ENCODE measurements around the gene FBXO39.
"Not testable (repeated sequence)": the region's sequence is repeated elsewhere in the genome, so short reads cannot be mapped to it uniquely, and the experiment has no call there.

Gene FBXO39

DNA sequence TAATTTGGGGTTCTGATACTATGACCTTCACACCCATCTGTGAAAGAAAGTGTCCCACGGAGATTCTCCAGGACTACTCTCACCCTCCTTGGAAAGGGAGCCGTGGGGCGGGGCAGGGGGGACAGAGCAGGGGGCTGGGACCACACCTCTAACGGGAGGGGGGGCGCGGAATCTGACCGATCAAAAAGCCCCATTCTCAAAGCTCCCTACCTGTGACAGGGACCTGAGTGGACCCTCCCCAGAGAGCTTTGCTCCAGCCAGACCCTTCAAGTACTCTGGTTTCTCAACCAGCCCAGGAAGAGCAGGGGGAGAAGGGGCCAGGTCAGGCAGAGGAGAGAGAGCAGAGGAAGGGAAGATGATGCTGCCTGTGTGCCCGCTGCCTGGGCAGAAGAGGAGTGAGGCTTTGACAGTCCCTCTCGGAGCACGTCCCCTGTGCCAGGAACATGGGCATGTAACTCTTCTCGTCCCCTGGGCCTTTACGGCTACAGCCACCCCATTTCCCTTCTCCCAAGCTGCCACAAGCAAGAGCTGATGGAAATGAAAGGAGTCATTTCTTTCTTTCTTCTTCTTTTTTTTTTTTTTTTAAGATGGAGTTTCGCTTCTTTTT, 19.5 kb upstream of the FBXO39 start:
- H3K9me3 ChIP-seq (ENCODE audit: control insufficient read depth, low read length), result no peaks in the 10 kb centered on the region
- H3K36me3 ChIP-seq (ENCODE audit: control insufficient read depth, insufficient read depth, low read length), result no peaks in the 10 kb centered on the region
- H3K27ac ChIP-seq (ENCODE audit: low read depth, low read length, severe bottlenecking), result no peak overlapping the region
- peaks cover 13% of the 10 kb centered on the region for H3K4me1 ChIP-seq (ENCODE audit: control insufficient read depth, insufficient read depth, low read length, poor library complexity, severe bottlenecking)
- WGBS, 2 experiments (ENCODE audit: insufficient coverage in 2 of 2), result 72 to 81% methylated on average over 9 to 11 of the region's 13 CpGs
- H3K4me3 ChIP-seq (ENCODE audit: extremely low read depth, insufficient read depth, low read length, poor library complexity, severe bottlenecking), result no peak overlapping the region

DNA sequence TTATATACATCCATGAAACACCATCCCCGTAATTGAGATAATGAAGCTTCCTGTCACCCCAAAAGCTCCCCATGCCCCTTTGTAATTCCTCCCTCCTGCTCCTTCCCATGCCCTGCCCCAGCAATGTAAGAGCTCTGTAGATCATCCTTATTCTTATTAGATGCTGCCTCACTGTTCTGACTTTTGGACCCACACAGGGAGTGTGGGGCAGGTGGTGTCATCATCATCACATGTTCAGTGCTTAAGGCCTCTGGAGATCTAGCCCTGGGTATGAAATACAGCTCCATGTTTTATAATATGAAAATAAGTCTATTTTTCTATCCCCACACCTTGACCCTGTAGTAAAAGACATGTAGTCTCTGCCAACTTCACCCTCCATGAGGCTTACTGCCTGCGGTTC, 18.3 kb upstream of the FBXO39 start:
- 89 to 100% methylated on average over 1 to 2 of the region's 2 CpGs for WGBS, 2 experiments (ENCODE audit: insufficient coverage in 2 of 2)

GRCh38 chr17:6761779-6762178, 14.2 kb upstream of the FBXO39 start:
- Histone ChIP-seq H3K27ac (ENCODE audit: low read depth, low read length, severe bottlenecking) (no peak overlapping the region), H3K9me3 (ENCODE audit: control insufficient read depth, low read length) (no peaks in the 10 kb centered on the region), H3K36me3 (ENCODE audit: control insufficient read depth, insufficient read depth, low read length) (no peaks in the 10 kb centered on the region), H3K4me1 (ENCODE audit: control insufficient read depth, insufficient read depth, low read length, poor library complexity, severe bottlenecking) (no peaks in the 10 kb centered on the region), H3K4me3 (ENCODE audit: extremely low read depth, insufficient read depth, low read length, poor library complexity, severe bottlenecking) (no peak overlapping the region)
- 93 to 96% methylated on average over 3 to 6 of the region's 8 CpGs for WGBS, 2 experiments (ENCODE audit: insufficient coverage in 2 of 2)

More for the DNA sequence above, 18.3 kb upstream of the FBXO39 start:
- no peak overlapping the region for H3K4me3 ChIP-seq (ENCODE audit: extremely low read depth, insufficient read depth, low read length, poor library complexity, severe bottlenecking)
- H3K4me1 ChIP-seq (ENCODE audit: control insufficient read depth, insufficient read depth, low read length, poor library complexity, severe bottlenecking), result peaks cover 8% of the 10 kb centered on the region
- no peaks in the 10 kb centered on the region for H3K36me3 ChIP-seq (ENCODE audit: control insufficient read depth, insufficient read depth, low read length)
- H3K9me3 ChIP-seq (ENCODE audit: control insufficient read depth, low read length), result no peaks in the 10 kb centered on the region
- no peak overlapping the region for H3K27ac ChIP-seq (ENCODE audit: low read depth, low read length, severe bottlenecking)

GRCh38 chr17:6768447-6768846, 7.6 kb upstream of the FBXO39 start:
- H3K36me3 ChIP-seq (ENCODE audit: control insufficient read depth, insufficient read depth, low read length), result no peaks in the 10 kb centered on the region
- no peaks in the 10 kb centered on the region for H3K4me1 ChIP-seq (ENCODE audit: control insufficient read depth, insufficient read depth, low read length, poor library complexity, severe bottlenecking)
- H3K9me3 ChIP-seq (ENCODE audit: control insufficient read depth, low read length), result peaks cover 6% of the 10 kb centered on the region
- H3K27ac ChIP-seq (ENCODE audit: low read depth, low read length, severe bottlenecking), result no peak overlapping the region
- no peak overlapping the region for H3K4me3 ChIP-seq (ENCODE audit: extremely low read depth, insufficient read depth, low read length, poor library complexity, severe bottlenecking)
- WGBS, 2 experiments (ENCODE audit: insufficient coverage in 2 of 2), result no CpG with 5 or more reads among the region's 2 CpGs

GRCh38 chr17:6772016-6772415, 4.0 kb upstream of the FBXO39 start:
- H3K4me3 ChIP-seq (ENCODE audit: extremely low read depth, insufficient read depth, low read length, poor library complexity, severe bottlenecking), result no peak overlapping the region
- no peaks in the 10 kb centered on the region for H3K36me3 ChIP-seq (ENCODE audit: control insufficient read depth, insufficient read depth, low read length)
- H3K4me1 ChIP-seq (ENCODE audit: control insufficient read depth, insufficient read depth, low read length, poor library complexity, severe bottlenecking), result no peaks in the 10 kb centered on the region
- no CpG with 5 or more reads among the region's 1 CpG for WGBS, 2 experiments (ENCODE audit: insufficient coverage in 2 of 2)
- peaks cover 9% of the 10 kb centered on the region for H3K9me3 ChIP-seq (ENCODE audit: control insufficient read depth, low read length)
- no peak overlapping the region for H3K27ac ChIP-seq (ENCODE audit: low read depth, low read length, severe bottlenecking)

- H3K9me3 ChIP-seq (ENCODE audit: control insufficient read depth, low read length); H3K27ac ChIP-seq (ENCODE audit: low read depth, low read length, severe bottlenecking); H3K4me1 ChIP-seq (ENCODE audit: control insufficient read depth, insufficient read depth, low read length, poor library complexity, severe bottlenecking); H3K36me3 ChIP-seq (ENCODE audit: control insufficient read depth, insufficient read depth, low read length); H3K4me3 ChIP-seq (ENCODE audit: extremely low read depth, insufficient read depth, low read length, poor library complexity, severe bottlenecking): not testable (repeated sequence)
- 87 to 94% methylated on average over 4 to 6 of the region's 8 CpGs for WGBS, 2 experiments (ENCODE audit: insufficient coverage in 2 of 2)
Measured at GRCh38 chr17:6774906-6775305, 1.1 kb upstream of the FBXO39 start.

GRCh38 chr17:6779411-6779810, 3.4 kb downstream of the FBXO39 start:
- H3K9me3 ChIP-seq (ENCODE audit: control insufficient read depth, low read length), result peaks cover 2% of the 10 kb centered on the region
- 71% methylated on average over 2 of the region's 2 CpGs; no CpG with 5 or more reads in 1 of the 2 experiments for WGBS, 2 experiments (ENCODE audit: insufficient coverage in 2 of 2)

GRCh38 chr17:6780001-6780400, 4.0 kb downstream of the FBXO39 start:
- Histone ChIP-seq H3K36me3 (ENCODE audit: control insufficient read depth, insufficient read depth, low read length) (no peaks in the 10 kb centered on the region), H3K9me3 (ENCODE audit: control insufficient read depth, low read length) (no peaks in the 10 kb centered on the region), H3K27ac (ENCODE audit: low read depth, low read length, severe bottlenecking) (no peak overlapping the region), H3K4me3 (ENCODE audit: extremely low read depth, insufficient read depth, low read length, poor library complexity, severe bottlenecking) (no peak overlapping the region), H3K4me1 (ENCODE audit: control insufficient read depth, insufficient read depth, low read length, poor library complexity, severe bottlenecking) (no peaks in the 10 kb centered on the region)
- WGBS, 2 experiments (ENCODE audit: insufficient coverage in 2 of 2), result 89% methylated on average over 7 of the region's 8 CpGs

More at GRCh38 chr17:6779411-6779810, 3.4 kb downstream of the FBXO39 start:
- H3K4me1 ChIP-seq (ENCODE audit: control insufficient read depth, insufficient read depth, low read length, poor library complexity, severe bottlenecking), result no peaks in the 10 kb centered on the region
- no peaks in the 10 kb centered on the region for H3K36me3 ChIP-seq (ENCODE audit: control insufficient read depth, insufficient read depth, low read length)
- H3K4me3 ChIP-seq (ENCODE audit: extremely low read depth, insufficient read depth, low read length, poor library complexity, severe bottlenecking), result no peak overlapping the region
- no peak overlapping the region for H3K27ac ChIP-seq (ENCODE audit: low read depth, low read length, severe bottlenecking)

GRCh38 chr17:6780886-6781285, 4.9 kb downstream of the FBXO39 start:
- no peaks in the 10 kb centered on the region for H3K4me1 ChIP-seq (ENCODE audit: control insufficient read depth, insufficient read depth, low read length, poor library complexity, severe bottlenecking)
- no peaks in the 10 kb centered on the region for H3K36me3 ChIP-seq (ENCODE audit: control insufficient read depth, insufficient read depth, low read length)
- no peaks in the 10 kb centered on the region for H3K9me3 ChIP-seq (ENCODE audit: control insufficient read depth, low read length)
- 67 to 83% methylated on average over 3 of the region's 3 CpGs for WGBS, 2 experiments (ENCODE audit: insufficient coverage in 2 of 2)
- H3K4me3 ChIP-seq (ENCODE audit: extremely low read depth, insufficient read depth, low read length, poor library complexity, severe bottlenecking), result no peak overlapping the region
- H3K27ac ChIP-seq (ENCODE audit: low read depth, low read length, severe bottlenecking), result no peak overlapping the region

DNA sequence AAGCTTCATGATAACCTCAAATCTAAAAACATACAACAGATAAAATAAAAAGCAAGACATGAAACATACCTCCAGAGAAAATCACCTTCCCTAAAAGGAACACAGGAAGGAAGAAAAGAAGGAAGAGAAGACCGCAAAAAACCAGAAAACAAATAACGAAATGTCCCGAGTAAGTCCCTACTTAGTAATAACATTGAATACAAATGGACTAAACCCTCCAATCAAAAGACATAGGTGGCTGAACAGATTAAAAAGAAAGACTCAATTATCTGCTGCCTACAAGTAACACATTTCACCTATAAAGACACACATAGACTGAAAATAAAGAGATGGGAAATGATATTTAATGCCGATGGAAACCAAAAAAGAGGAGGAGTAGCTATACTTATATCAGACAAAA, 6.2 kb downstream of the FBXO39 start:
- H3K36me3 ChIP-seq (ENCODE audit: control insufficient read depth, insufficient read depth, low read length), result no peaks in the 10 kb centered on the region
- WGBS, 2 experiments (ENCODE audit: insufficient coverage in 2 of 2), result no CpG with 5 or more reads among the region's 4 CpGs
- no peaks in the 10 kb centered on the region for H3K4me1 ChIP-seq (ENCODE audit: control insufficient read depth, insufficient read depth, low read length, poor library complexity, severe bottlenecking)

GRCh38 chr17:6786618-6787017, 10.6 kb downstream of the FBXO39 start:
- no peaks in the 10 kb centered on the region for H3K9me3 ChIP-seq (ENCODE audit: control insufficient read depth, low read length)
- no peaks in the 10 kb centered on the region for H3K4me1 ChIP-seq (ENCODE audit: control insufficient read depth, insufficient read depth, low read length, poor library complexity, severe bottlenecking)
- no peak overlapping the region for H3K4me3 ChIP-seq (ENCODE audit: extremely low read depth, insufficient read depth, low read length, poor library complexity, severe bottlenecking)
- no peaks in the 10 kb centered on the region for H3K36me3 ChIP-seq (ENCODE audit: control insufficient read depth, insufficient read depth, low read length)
- H3K27ac ChIP-seq (ENCODE audit: low read depth, low read length, severe bottlenecking), result no peak overlapping the region
- WGBS, 2 experiments (ENCODE audit: insufficient coverage in 2 of 2), result 83 to 89% methylated on average over 5 to 6 of the region's 8 CpGs

More for the DNA sequence above, 6.2 kb downstream of the FBXO39 start:
- no peak overlapping the region for H3K4me3 ChIP-seq (ENCODE audit: extremely low read depth, insufficient read depth, low read length, poor library complexity, severe bottlenecking)
- H3K9me3 ChIP-seq (ENCODE audit: control insufficient read depth, low read length), result no peaks in the 10 kb centered on the region
- no peak overlapping the region for H3K27ac ChIP-seq (ENCODE audit: low read depth, low read length, severe bottlenecking)
